ENCODE results near the gene LIG1. TPM values are rescaled to one million over a fixed set of nuclear protein-coding genes. Genes with fewer than 3 reads are reported as not detected.
A peak's percentile ranks its signal among the peaks of the same experiment; 100 is the strongest.

LIG1 gene
- polyA plus RNA-seq, 3 donors = 2.5 to 11.3 (median 3.6) TPM

- Mint-ChIP-seq H3K9me3 (peaks cover 0 to 5% (median 0%) of the 10 kb centered on the region in 7 donors), H3K27me3 (ENCODE audit: low read depth in 3 of 3) (peaks cover 0 to 7% (median 6%) of the 10 kb centered on the region in 3 donors), H3K36me3 (no peaks in the 10 kb centered on the region), H3K4me3 (no peak overlapping the region), H3K27ac (peak overlapping the region in 1 of 7 donors; percentile 43), H3K4me1 (no peaks in the 10 kb centered on the region)
- Histone ChIP-seq H3K9ac (ENCODE audit: insufficient read depth, low read length, poor library complexity, severe bottlenecking) (no peak overlapping the region), H3K27me3 (ENCODE audit: control insufficient read depth in 2 of 2, insufficient read depth in 2 of 2, low read length in 2 of 2) (no peaks in the 10 kb centered on the region), H3K4me1 (ENCODE audit: control insufficient read depth in 1 of 2, insufficient read depth in 2 of 2, low read length in 2 of 2) (no peaks in the 10 kb centered on the region), H3K4me2 (replicated peaks; ENCODE audit: extremely low read depth, low read length, poor library complexity, severe bottlenecking) (no peak overlapping the region), H3K4me3 (replicated peaks in 1 of 3; ENCODE audit: low read depth in 2 of 3, low read length in 3 of 3) (no peak overlapping the region), H3K27ac (ENCODE audit: low read depth in 1 of 2, low read length in 2 of 2) (no peak overlapping the region), H3K36me3 (replicated peaks in 1 of 2; ENCODE audit: control insufficient read depth in 1 of 2, insufficient read depth in 2 of 2, low read length in 2 of 2) (no peaks in the 10 kb centered on the region), H3K79me2 (ENCODE audit: insufficient read depth, low read length) (no peaks in the 10 kb centered on the region), H3K9me3 (replicated peaks in 1 of 2; ENCODE audit: control insufficient read depth in 1 of 2, insufficient read depth in 1 of 2, low read length in 2 of 2) (no peaks in the 10 kb centered on the region), H2AFZ (ENCODE audit: insufficient read depth, low read depth, low read length, poor library complexity, severe bottlenecking) (no peak overlapping the region), H4K20me1 (ENCODE audit: insufficient read depth, low read length) (no peaks in the 10 kb centered on the region)
- DNase-seq = no peak
- intact Hi-C loops (cut with micrococcal nuclease) = no loop called here
- no peak for TF ChIP-seq CTCF (IDR thresholded peaks at IDR 0.05)
- WGBS (ENCODE audit: insufficient coverage) = 100% methylated on average over 2 of the region's 7 CpGs
These were observed 84.0 kb downstream of the LIG1 start for GRCh38 chr19:48085904-48086864.

- Mint-ChIP-seq H3K27ac (no peak overlapping the region), H3K4me3 (no peak overlapping the region), H3K4me1 (no peaks in the 10 kb centered on the region), H3K9me3 (peaks cover 0 to 10% (median 0%) of the 10 kb centered on the region in 7 donors), H3K27me3 (ENCODE audit: low read depth in 3 of 3) (peaks cover 0 to 7% (median 2%) of the 10 kb centered on the region in 3 donors), H3K36me3 (no peaks in the 10 kb centered on the region)
- intact Hi-C loops (cut with micrococcal nuclease) = no loop called here
- no peak overlapping the region for H3K4me3 ChIP-seq (replicated peaks in 1 of 3; ENCODE audit: low read depth in 2 of 3, low read length in 3 of 3)
- H4K20me1 ChIP-seq (ENCODE audit: insufficient read depth, low read length) = no peaks in the 10 kb centered on the region
- no peak overlapping the region for H2AFZ ChIP-seq (ENCODE audit: insufficient read depth, low read depth, low read length, poor library complexity, severe bottlenecking)
- WGBS (ENCODE audit: insufficient coverage) = no CpG with 5 or more reads among the region's 3 CpGs
- no peak overlapping the region for H3K27ac ChIP-seq (ENCODE audit: low read depth in 1 of 2, low read length in 2 of 2)
- no peak overlapping the region for H3K4me2 ChIP-seq (replicated peaks; ENCODE audit: extremely low read depth, low read length, poor library complexity, severe bottlenecking)
- no peak overlapping the region for H3K9ac ChIP-seq (ENCODE audit: insufficient read depth, low read length, poor library complexity, severe bottlenecking)
- H3K27me3 ChIP-seq (ENCODE audit: control insufficient read depth in 2 of 2, insufficient read depth in 2 of 2, low read length in 2 of 2) = no peaks in the 10 kb centered on the region
- no peaks in the 10 kb centered on the region for H3K36me3 ChIP-seq (replicated peaks in 1 of 2; ENCODE audit: control insufficient read depth in 1 of 2, insufficient read depth in 2 of 2, low read length in 2 of 2)
- no peak for DNase-seq
- H3K9me3 ChIP-seq (replicated peaks in 1 of 2; ENCODE audit: control insufficient read depth in 1 of 2, insufficient read depth in 1 of 2, low read length in 2 of 2) = no peaks in the 10 kb centered on the region
- no peaks in the 10 kb centered on the region for H3K79me2 ChIP-seq (ENCODE audit: insufficient read depth, low read length)
- no peaks in the 10 kb centered on the region for H3K4me1 ChIP-seq (ENCODE audit: control insufficient read depth in 1 of 2, insufficient read depth in 2 of 2, low read length in 2 of 2)
- no peak for TF ChIP-seq CTCF (IDR thresholded peaks at IDR 0.05)
These were observed 85.1 kb downstream of the LIG1 start for GRCh38 chr19:48085076-48085475.
